ENCODE measurements around the gene PHYH. TPM values are rescaled to one million over a fixed set of nuclear protein-coding genes. Genes with fewer than 3 reads are reported as not detected.
"Not testable (repeated sequence)": the region's sequence is repeated elsewhere in the genome, so short reads cannot be mapped to it uniquely, and the experiment has no call there.

Gene PHYH
- total RNA-seq, 2 donors from 2014 or later = 50.0 to 91.5 TPM

- no peak for ATAC-seq
- no peak for DNase-seq
- intact Hi-C loops (cut with DNase I, micrococcal nuclease) = loop anchor here in 1 of 2 donors (10.0 kb wide), 1 partner anchor 126 kb away; the partner anchor contains the start of gene MCM10
Observed at GRCh38 chr10:13291061-13291460, 8.8 kb downstream of the PHYH start.

- intact Hi-C loops (cut with DNase I, micrococcal nuclease) = no loop called here
- ATAC-seq = no peak
- DNase-seq = no peak
Observed at GRCh38 chr10:13284050-13284449, 15.8 kb downstream of the PHYH start.

GRCh38 chr10:13282348-13282747 is 17.5 kb downstream of the PHYH start:
- ATAC-seq = not testable (repeated sequence)

GRCh38 chr10:13276749-13277365 is 23.0 kb downstream of the PHYH start:
- intact Hi-C loops (cut with DNase I, micrococcal nuclease) = no loop called here
- ATAC-seq = no peak

More at GRCh38 chr10:13282348-13282747, 17.5 kb downstream of the PHYH start:
- intact Hi-C loops (cut with DNase I, micrococcal nuclease); DNase-seq: not testable (repeated sequence)

GRCh38 chr10:13276146-13276545 is 23.7 kb downstream of the PHYH start:
- ATAC-seq; DNase-seq; intact Hi-C loops (cut with DNase I, micrococcal nuclease): not testable (repeated sequence)

More at GRCh38 chr10:13276749-13277365, 23.0 kb downstream of the PHYH start:
- no peak for DNase-seq

GRCh38 chr10:13272164-13272571 is 27.7 kb downstream of the PHYH start:
- intact Hi-C loops (cut with DNase I, micrococcal nuclease) = no loop called here
- no peak for ATAC-seq
- peak; percentile 31 to 33 for DNase-seq

GRCh38 chr10:13271552-13272163 is 28.2 kb downstream of the PHYH start:
- intact Hi-C loops (cut with DNase I, micrococcal nuclease) = no loop called here
- DNase-seq = peak; percentile 46 to 70
- peak; percentile 52 for ATAC-seq

GRCh38 chr10:13270877-13271551 is 28.9 kb downstream of the PHYH start:
- intact Hi-C loops (cut with DNase I, micrococcal nuclease) = no loop called here
- DNase-seq (peak in 1 of 2 donors; percentile 40), ATAC-seq (peak; percentile 97)

- ATAC-seq (no peak), DNase-seq (no peak)
- intact Hi-C loops (cut with DNase I, micrococcal nuclease) = no loop called here
Observed at GRCh38 chr10:13268841-13269240, 31.0 kb downstream of the PHYH start.

- no peak for DNase-seq
- intact Hi-C loops (cut with DNase I, micrococcal nuclease) = no loop called here
- ATAC-seq = no peak
Observed at GRCh38 chr10:13268310-13268709, 31.6 kb downstream of the PHYH start.

- no peak for DNase-seq
- intact Hi-C loops (cut with DNase I, micrococcal nuclease) = no loop called here
- no peak for ATAC-seq
Observed at GRCh38 chr10:13263591-13263990, 36.3 kb downstream of the PHYH start.

- ATAC-seq (no peak), DNase-seq (no peak)
- intact Hi-C loops (cut with DNase I, micrococcal nuclease) = no loop called here
Observed at GRCh38 chr10:13262433-13262832, 37.4 kb downstream of the PHYH start.

- no peak for DNase-seq
- intact Hi-C loops (cut with DNase I, micrococcal nuclease) = no loop called here
- ATAC-seq = no peak
Observed at GRCh38 chr10:13257621-13258140, 42.2 kb downstream of the PHYH start.

GRCh38 chr10:13256627-13257026 is 43.2 kb downstream of the PHYH start:
- ATAC-seq = no peak
- no peak for DNase-seq
- intact Hi-C loops (cut with DNase I, micrococcal nuclease) = no loop called here

GRCh38 chr10:13253726-13254125 is 46.1 kb downstream of the PHYH start:
- intact Hi-C loops (cut with DNase I, micrococcal nuclease) = no loop called here
- ATAC-seq (no peak), DNase-seq (no peak)

GRCh38 chr10:13247784-13248183 is 52.1 kb downstream of the PHYH start:
- intact Hi-C loops (cut with DNase I, micrococcal nuclease) = no loop called here
- DNase-seq (no peak), ATAC-seq (no peak)

GRCh38 chr10:13247246-13247645 is 52.6 kb downstream of the PHYH start:
- intact Hi-C loops (cut with DNase I, micrococcal nuclease) = no loop called here
- ATAC-seq = no peak

GRCh38 chr10:13242260-13242659 is 57.6 kb downstream of the PHYH start:
- DNase-seq; intact Hi-C loops (cut with DNase I, micrococcal nuclease); ATAC-seq: not testable (repeated sequence)

More at GRCh38 chr10:13247246-13247645, 52.6 kb downstream of the PHYH start:
- DNase-seq = no peak

GRCh38 chr10:13241613-13242012 is 58.3 kb downstream of the PHYH start:
- DNase-seq (no peak), ATAC-seq (no peak)
- intact Hi-C loops (cut with DNase I, micrococcal nuclease) = no loop called here

- DNase-seq (no peak), ATAC-seq (no peak)
- intact Hi-C loops (cut with DNase I, micrococcal nuclease) = no loop called here
Observed at GRCh38 chr10:13239923-13240322, 59.9 kb downstream of the PHYH start.

Measured in left colon (tissue), 2 donors.